ENCODE data around the gene CCDC13.

CCDC13 gene

DNA sequence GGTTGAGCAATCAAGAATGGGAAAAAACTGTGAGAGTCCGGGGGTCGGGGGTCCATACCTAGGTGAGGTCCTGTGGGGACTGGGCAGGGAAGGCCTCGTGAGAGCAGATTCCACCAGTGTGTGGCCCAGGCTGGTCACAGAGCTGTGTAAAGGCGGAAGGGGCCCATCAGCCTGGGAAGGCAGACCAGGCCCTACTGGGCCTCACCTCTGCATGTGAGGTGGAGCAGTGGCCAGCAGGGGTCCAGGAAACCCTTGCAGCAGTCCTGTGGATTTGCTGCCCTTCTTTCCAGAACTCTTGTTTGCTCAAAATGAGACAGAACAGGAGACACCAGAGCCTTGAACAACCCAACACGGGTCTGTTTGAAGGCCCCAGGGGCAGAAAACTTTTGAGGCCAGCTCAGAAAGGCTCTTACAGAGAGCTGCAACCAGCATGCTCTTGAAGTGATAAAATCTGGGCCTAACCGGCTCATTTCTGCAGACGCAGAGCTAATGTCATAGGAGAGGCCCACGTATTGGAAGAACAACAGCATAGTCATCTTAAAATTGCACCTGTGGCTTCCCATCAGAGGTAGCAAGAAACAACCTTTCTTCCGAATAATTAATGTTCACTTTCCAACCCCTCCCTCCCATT, 40.1 kb downstream of the CCDC13 start:
- DNase-seq, result no peak

GRCh38 chr3:42732196-42732828, 40.7 kb downstream of the CCDC13 start:
- DNase-seq, result no peak

- no peak for DNase-seq
Observed at GRCh38 chr3:42731476-42732195, 41.4 kb downstream of the CCDC13 start.

DNA sequence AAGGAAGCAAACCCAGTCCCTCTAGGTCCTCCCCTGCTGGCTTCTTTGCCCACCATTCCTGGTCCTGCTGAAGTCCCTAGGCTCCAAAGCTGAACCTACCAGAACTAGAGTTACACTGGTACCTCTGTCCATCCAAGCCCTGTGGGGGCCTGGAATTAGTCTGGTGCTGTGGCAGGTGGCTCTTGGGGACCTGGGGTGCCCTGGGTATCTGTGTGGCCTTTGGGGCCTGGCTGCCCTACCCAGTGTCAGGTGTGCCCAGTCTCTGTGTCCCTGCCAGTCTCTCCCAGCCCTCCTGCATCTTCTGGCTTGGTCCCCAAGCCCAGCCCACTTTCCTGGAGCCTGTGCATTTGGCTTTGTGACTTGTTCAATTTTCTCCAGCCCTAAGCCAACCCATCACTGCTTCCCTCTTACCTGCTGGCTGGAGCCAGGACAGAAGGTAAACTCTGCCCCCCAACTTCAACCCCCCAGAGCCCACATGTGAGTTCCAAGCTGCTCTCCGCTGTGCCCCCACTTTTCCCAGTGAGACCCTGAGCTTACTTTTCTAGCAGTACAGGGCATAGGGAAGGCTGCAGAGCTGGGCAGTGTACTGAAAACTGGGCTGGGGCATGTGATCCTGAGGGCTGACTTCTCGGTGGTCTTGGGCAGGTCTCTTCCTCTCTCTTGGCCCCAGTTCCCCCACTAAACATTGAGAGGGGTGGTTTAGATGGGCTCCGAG, 42.2 kb downstream of the CCDC13 start:
- DNase-seq, result no peak

GRCh38 chr3:42730294-42730693, 42.8 kb downstream of the CCDC13 start:
- DNase-seq, result no peak

DNA sequence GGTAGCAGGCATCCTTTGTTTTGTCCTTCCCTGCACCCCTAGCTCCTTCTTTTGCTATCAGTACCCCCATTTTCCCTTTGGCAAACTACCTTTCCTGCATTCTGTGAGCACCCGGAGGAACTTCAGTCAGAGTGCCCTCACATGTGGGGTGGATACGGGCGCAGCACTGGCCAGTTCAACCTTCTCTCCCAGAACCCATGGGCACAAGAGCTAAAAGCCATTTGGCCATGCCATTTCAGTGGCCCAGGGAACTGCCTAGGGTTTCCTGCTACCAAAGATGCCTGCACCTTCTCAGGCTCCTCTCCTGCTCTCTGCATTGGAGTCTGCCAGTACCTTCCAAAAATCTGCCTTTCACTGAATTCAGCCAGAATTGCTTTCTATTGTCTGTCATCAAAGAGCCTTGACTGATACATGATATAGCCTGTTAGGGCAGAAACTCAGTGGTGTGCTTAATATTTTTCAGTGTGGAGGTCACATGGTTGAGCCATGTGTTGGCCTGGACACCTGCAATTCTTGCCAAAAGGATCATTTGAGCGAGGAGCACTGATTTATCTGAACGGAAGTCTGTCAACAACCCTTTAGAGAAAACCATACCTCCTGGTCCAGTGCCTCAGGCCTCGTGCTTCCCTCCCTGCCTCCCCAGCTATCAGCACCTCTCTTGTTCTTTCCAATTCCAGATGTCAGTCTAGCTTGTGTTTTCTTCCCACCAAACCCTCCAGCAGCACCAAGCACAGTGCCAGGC, 43.5 kb downstream of the CCDC13 start:
- no peak for DNase-seq

DNA sequence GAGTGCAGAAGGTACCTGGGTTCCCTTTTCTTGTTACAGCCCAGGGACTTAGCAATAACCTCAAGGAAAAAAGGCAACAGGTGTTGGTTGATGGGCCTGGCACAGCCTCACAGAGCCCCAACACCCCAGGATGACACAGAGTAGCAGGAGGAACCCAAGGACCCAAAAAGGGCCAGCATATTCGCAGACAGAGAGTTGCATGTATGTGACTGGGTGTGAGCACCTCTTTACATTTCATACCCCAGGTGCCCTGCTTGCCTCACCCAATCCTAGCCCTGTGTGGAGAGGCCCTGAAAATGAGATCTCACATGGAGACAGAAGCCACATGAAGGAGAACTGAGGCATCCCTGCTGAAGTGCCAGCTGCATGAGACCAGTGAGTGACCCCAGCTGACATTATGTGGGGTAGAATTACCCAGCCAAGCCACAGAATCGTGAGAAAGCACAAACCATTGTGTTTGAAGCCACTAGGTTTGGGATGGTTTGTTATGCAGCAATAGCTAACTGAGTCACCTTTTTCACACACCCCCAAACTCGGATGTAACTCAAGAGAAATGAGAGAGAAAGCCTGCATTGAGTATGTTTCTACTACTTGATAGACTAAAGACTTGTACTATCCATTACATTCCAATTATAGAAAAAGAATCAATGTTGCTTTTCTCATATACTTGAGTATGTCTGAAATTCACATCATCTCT, 44.2 kb downstream of the CCDC13 start:
- no peak for DNase-seq

GRCh38 chr3:42728056-42728455, 45.0 kb downstream of the CCDC13 start:
- DNase-seq, result no peak

DNA sequence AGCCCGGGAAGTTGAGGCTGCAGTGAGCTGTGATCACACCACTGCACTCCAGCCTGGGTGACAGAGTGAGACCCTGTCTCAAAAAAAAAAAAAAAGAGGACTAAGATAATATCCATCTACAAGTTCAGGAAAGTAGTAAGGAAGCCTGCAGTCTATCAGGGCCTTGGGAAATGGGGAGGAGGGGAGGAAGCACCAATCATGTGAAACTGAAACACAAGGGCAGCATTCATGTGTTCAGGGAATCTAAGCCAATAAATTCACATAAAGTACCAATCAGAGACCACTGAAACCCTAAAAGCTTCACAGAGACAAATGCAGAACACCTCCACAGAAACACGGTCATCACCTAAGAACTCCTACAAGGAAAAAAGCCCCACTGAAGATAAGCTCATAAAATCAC, 47.6 kb downstream of the CCDC13 start:
- DNase-seq, result no peak

GRCh38 chr3:42723219-42723618, 49.8 kb downstream of the CCDC13 start:
- DNase-seq, result peak; percentile 55 to 78
